K562 (cell line): ENCODE measurements around the gene SEC16A. TPM values are rescaled to one million over a fixed set of nuclear protein-coding genes. Genes with fewer than 3 reads are reported as not detected.

Source experiments
- ATAC-seq: fragments of 200-7000 bp; cut with Tn5 transposase; 3 replicates; pipeline ENCODE4 v1.9.1; 2020; ENCODE audit warnings: moderate library complexity
- BruUV-seq: library from RNA; stranded (reverse); fragments of 400-500 nt; replicated peaks from 2 replicates; lab custom pipeline; 2021; lab: Mats Ljungman, UMichigan
- CTCF ChIA-PET: fragments of 300-600 bp; formaldehyde crosslinking; extraction: SDS; loops from one replicate; lab custom pipeline; 2021; ENCODE audit warnings: low intra/inter-chr PET ratio; lab: Yijun Ruan, JAX
- POLR2A ChIA-PET: fragments of 300-600, 350-650 bp; sonication (Branson Sonifier 250); formaldehyde crosslinking; extraction: SDS; loops from one replicate; lab custom pipeline; 2021; ENCODE audit warnings: antibody characterized with exemption, inconsistent platforms; lab: Yijun Ruan, JAX
- DNase-seq, 4 experiments: peaks; one replicate each; pipeline versions ENCODE4 v3.0.0 to v3.0.0-alpha.2; 2011 to 2018; ENCODE audit warnings: low spot score in 3 of 4, mixed read lengths in 3 of 4; ENCODE audit errors: extremely low read depth in 1 of 4
- FAIRE-seq: peaks from 2 replicates; lab custom pipeline; 2011; peaks lifted over from hg19 to GRCh38; lab: Jason Lieb, UNC
- H2AFZ ChIP-seq: 2 replicates; pipeline ENCODE4 v1.6.0; 2011; ENCODE audit warnings: low read depth, low read length, control low read depth, inconsistent platforms
- H3K27ac ChIP-seq: fragments of 200-600 bp; 3 replicates; pipeline ENCODE4 v1.8.0; 2011; ENCODE audit warnings: low read depth, mild to moderate bottlenecking, control low read depth, inconsistent platforms, low read length, moderate library complexity, mixed read lengths; ENCODE audit errors: extremely low read depth
- H3K27me3 ChIP-seq, 2 experiments: fragments of 300-600 bp in 1 of 2; 2 replicates in 1 of 2; 3 replicates in 1 of 2; pipeline versions ENCODE4 v1.6.0 to v1.8.0; 2011; ENCODE audit warnings: inconsistent platforms in 2 of 2, low read length in 2 of 2, mild to moderate bottlenecking in 1 of 2, mixed read lengths in 1 of 2, moderate library complexity in 1 of 2; ENCODE audit not compliant: control insufficient read depth in 2 of 2, insufficient read depth in 2 of 2
- H3K36me3 ChIP-seq: fragments of 300-600 bp; 3 replicates; pipeline ENCODE4 v1.8.0; 2011; ENCODE audit warnings: mild to moderate bottlenecking, low read length, inconsistent platforms; ENCODE audit not compliant: control insufficient read depth, insufficient read depth
- H3K4me1 ChIP-seq, 2 experiments: fragments of 200-600 bp in 1 of 2; replicated peaks in 1 of 2; 2 replicates in 1 of 2; 3 replicates in 1 of 2; pipeline versions ENCODE4 v1.5.1 to v1.8.0; 2011; ENCODE audit warnings: inconsistent platforms in 2 of 2, low read length in 2 of 2, mild to moderate bottlenecking in 1 of 2, mixed read lengths in 1 of 2, moderate library complexity in 1 of 2; ENCODE audit not compliant: control insufficient read depth in 2 of 2, insufficient read depth in 2 of 2
- H3K4me2 ChIP-seq: 2 replicates; pipeline ENCODE4 v1.6.1; 2011; ENCODE audit warnings: low read length, control low read depth, inconsistent platforms, mixed read lengths; ENCODE audit not compliant: insufficient read depth
- H3K4me3 ChIP-seq: fragments of 200-600 bp; sonication (generic), shearing (Covaris generic); 2 replicates; pipeline ENCODE4 v1.5.1; 2016; ENCODE audit warnings: control low read depth, inconsistent platforms
- H3K79me2 ChIP-seq: fragments of 200-600 bp; 3 replicates; pipeline ENCODE4 v1.8.0; 2011; ENCODE audit warnings: low read length, inconsistent platforms; ENCODE audit not compliant: control insufficient read depth, insufficient read depth
- H3K9ac ChIP-seq, 2 experiments: 2 replicates each; pipeline versions ENCODE4 v1.6.0 to v1.6.1; 2011; ENCODE audit warnings: low read depth in 2 of 2, low read length in 2 of 2, control low read depth in 1 of 2, inconsistent platforms in 1 of 2, mild to moderate bottlenecking in 1 of 2, mixed read lengths in 1 of 2; ENCODE audit not compliant: insufficient read depth in 1 of 2
- H3K9me1 ChIP-seq: one replicate; pipeline ENCODE4 v1.6.0; 2011; ENCODE audit warnings: inconsistent platforms, mild to moderate bottlenecking, low read length, moderate library complexity; ENCODE audit not compliant: control insufficient read depth, insufficient read depth
- H3K9me3 ChIP-seq: replicated peaks from 2 replicates; pipeline ENCODE4 v1.5.1; 2011; ENCODE audit warnings: low read depth, low read length, inconsistent platforms; ENCODE audit not compliant: control insufficient read depth, insufficient read depth
- H4K20me1 ChIP-seq: replicated peaks from 2 replicates; pipeline ENCODE4 v1.6.1; 2011; ENCODE audit warnings: low read length, inconsistent platforms, mixed read lengths; ENCODE audit not compliant: control insufficient read depth, insufficient read depth
- CTBP1 ChIP-seq: fragments of 450-650 bp; IDR thresholded peaks from 2 replicates; pipeline ENCODE4 v1.6.1; 2016; ENCODE audit warnings: borderline replicate concordance
- GABPB2 ChIP-seq: fragments of 250-450 bp; sonication (Bioruptor Pico); conservative IDR thresholded peaks from 2 replicates; pipeline ENCODE4 v1.5.1; 2021; ENCODE audit warnings: mild to moderate bottlenecking
- RBFOX2 ChIP-seq: fragments of 200-400 bp; formaldehyde crosslinking; IDR thresholded peaks from 2 replicates; pipeline ENCODE4 v1.6.1; 2017; ENCODE audit warnings: low read depth, mild to moderate bottlenecking, low read length, moderate library complexity
- TEAD4 ChIP-seq, 2 experiments: sonication (generic) in 1 of 2; formaldehyde crosslinking in 1 of 2; IDR thresholded peaks; 2 replicates each; pipeline versions ENCODE4 v1.6.1 to v1.8.0; 2012 to 2022; ENCODE audit warnings: borderline replicate concordance in 1 of 2, inconsistent platforms in 1 of 2, low read length in 1 of 2, mild to moderate bottlenecking in 1 of 2, missing genetic modification reagents in 1 of 2
- ZBTB11 ChIP-seq, 3 experiments: fragments of 200-800 bp in 1 of 3; fragments of 250-450 bp in 1 of 3; fragments of 450-650 bp in 1 of 3; sonication (Bioruptor Pico) in 1 of 3; sonication (Bioruptor generic) in 1 of 3; formaldehyde crosslinking in 1 of 3; IDR thresholded peaks; 2 replicates each; pipeline versions ENCODE4 v1.6.1 to v1.8.0; 2016 to 2022; ENCODE audit warnings: mild to moderate bottlenecking in 2 of 3, missing genetic modification characterization in 2 of 3, missing compliant biosample characterization in 1 of 3, moderate library complexity in 1 of 3
- WGBS: fragments of 100-300 bp; shearing (Covaris generic); methylation state at CpG from one replicate; pipeline ENCODE4 v1.1.6; 2016; ENCODE audit warnings: low coverage, mixed read lengths; ENCODE audit not compliant: insufficient coverage; ENCODE audit errors: missing lambda C conversion rate; 5-methylcytosine and 5-hydroxymethylcytosine counted together
- in situ Hi-C: fragments of 300-500 bp; cut with MboI; formaldehyde crosslinking; loops from 4 replicates; pipeline ENCODE4 v1.15.0; 2018; ENCODE audit warnings: inconsistent platforms, mixed read lengths
- intact Hi-C: fragments of 100-400 bp; cut with micrococcal nuclease; formaldehyde crosslinking; loops from 2 replicates; pipeline ENCODE4 v1.14.2; 2022
- polyA plus RNA-seq, 8 experiments: library from polyadenylated mRNA; depleted of rRNA in 4 of 8; stranded (reverse) in 5 of 8; unstranded in 3 of 8; fragments of >200 nt; fragmentation: Nextera tagmentation in 2 of 8; fragmentation: Illumina TruSeq in 1 of 8; extraction: Ambion mirVana in 2 of 8; extraction: Trizol in 1 of 8; gene quantifications; 2 replicates each; pipeline versions ENCODE4 v1.2.1 to v1.2.3, GENCODE V29; 2011 to 2014; ENCODE audit warnings: inconsistent platforms in 1 of 8, missing spikeins in 1 of 8
- total RNA-seq, 7 experiments: library from RNA; depleted of rRNA in 6 of 7; stranded (reverse); fragments of >200 nt in 6 of 7; fragmentation: Illumina TruSeq in 2 of 7; extraction: Trizol in 2 of 7; gene quantifications; 2 replicates each; pipeline versions ENCODE4 v1.2.1 to v1.2.3, GENCODE V29; 2011 to 2021; ENCODE audit warnings: low replicate concordance in 1 of 7
- TF ChIP-seq, protein P1 (sequence below): sonication (generic); formaldehyde crosslinking; IDR thresholded peaks from 2 replicates; pipeline ENCODE4 v1.8.0; 2022; ENCODE audit warnings: mild to moderate bottlenecking, missing genetic modification reagents
- TF ChIP-seq, protein P2 (sequence below): fragments of 250-450 bp; sonication (Bioruptor Pico); IDR thresholded peaks from 2 replicates; pipeline ENCODE4 v1.5.0; 2021

Gene SEC16A
- total and polyA plus RNA-seq, 9 of the 15 experiments (the other 6 are each of a cell fraction or from before 2014, with no cell fraction given), result 8.3 to 62.8 (median 14.0) TPM

- intact Hi-C loops, result no loop called here
- POLR2A ChIA-PET, result interaction anchor here (1.1 to 5.6 kb wide), 3 partner anchors 13 to 26 kb away, joined by 3 to 33 read pairs (median 4); no protein-coding TSS in a partner anchor
- no peak overlapping the region for H2AFZ ChIP-seq
- no peak overlapping the region for H3K4me3 ChIP-seq
- H3K4me2 ChIP-seq, result no peak overlapping the region
- WGBS, result 91% methylated on average over 25 of the region's 25 CpGs
- FAIRE-seq (no peak), DNase-seq (no peak), ATAC-seq (no peak)
- TF ChIP-seq CTBP1 (no peak), RBFOX2 (peak; percentile 32; the same call in 1 of the 2 replicates), ZBTB11 (CRISPR knock-in tag; IDR thresholded peaks at IDR 0.05) (no peak), GABPB2 (CRISPR knock-in tag) (no peak), TEAD4 (IDR thresholded peaks at IDR 0.05; ENCODE audit: low read length) (no peak), TEAD4 (CRISPR knock-in tag; IDR thresholded peaks at IDR 0.05; ENCODE audit: borderline replicate concordance) (no peak)
- TF ChIP-seq, protein P1, sequence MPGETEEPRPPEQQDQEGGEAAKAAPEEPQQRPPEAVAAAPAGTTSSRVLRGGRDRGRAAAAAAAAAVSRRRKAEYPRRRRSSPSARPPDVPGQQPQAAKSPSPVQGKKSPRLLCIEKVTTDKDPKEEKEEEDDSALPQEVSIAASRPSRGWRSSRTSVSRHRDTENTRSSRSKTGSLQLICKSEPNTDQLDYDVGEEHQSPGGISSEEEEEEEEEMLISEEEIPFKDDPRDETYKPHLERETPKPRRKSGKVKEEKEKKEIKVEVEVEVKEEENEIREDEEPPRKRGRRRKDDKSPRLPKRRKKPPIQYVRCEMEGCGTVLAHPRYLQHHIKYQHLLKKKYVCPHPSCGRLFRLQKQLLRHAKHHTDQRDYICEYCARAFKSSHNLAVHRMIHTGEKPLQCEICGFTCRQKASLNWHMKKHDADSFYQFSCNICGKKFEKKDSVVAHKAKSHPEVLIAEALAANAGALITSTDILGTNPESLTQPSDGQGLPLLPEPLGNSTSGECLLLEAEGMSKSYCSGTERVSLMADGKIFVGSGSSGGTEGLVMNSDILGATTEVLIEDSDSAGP, result no peak
- TF ChIP-seq, protein P2, sequence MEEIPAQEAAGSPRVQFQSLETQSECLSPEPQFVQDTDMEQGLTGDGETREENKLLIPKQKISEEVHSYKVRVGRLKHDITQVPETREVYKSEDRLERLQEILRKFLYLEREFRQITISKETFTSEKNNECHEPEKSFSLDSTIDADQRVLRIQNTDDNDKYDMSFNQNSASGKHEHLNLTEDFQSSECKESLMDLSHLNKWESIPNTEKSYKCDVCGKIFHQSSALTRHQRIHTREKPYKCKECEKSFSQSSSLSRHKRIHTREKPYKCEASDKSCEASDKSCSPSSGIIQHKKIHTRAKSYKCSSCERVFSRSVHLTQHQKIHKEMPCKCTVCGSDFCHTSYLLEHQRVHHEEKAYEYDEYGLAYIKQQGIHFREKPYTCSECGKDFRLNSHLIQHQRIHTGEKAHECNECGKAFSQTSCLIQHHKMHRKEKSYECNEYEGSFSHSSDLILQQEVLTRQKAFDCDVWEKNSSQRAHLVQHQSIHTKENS (CRISPR knock-in tag), result no peak
- in situ Hi-C loops, result no loop called here
- H3K9ac ChIP-seq, result peak overlapping the region in 1 of 2 experiments; percentile 50; a peak in 1 of 4 replicates
- peaks cover 49% of the 10 kb centered on the region for H3K79me2 ChIP-seq
- peaks cover 25% of the 10 kb centered on the region; the same call in 1 of the 2 replicates for H4K20me1 ChIP-seq
- H3K27me3 ChIP-seq, result no peaks in the 10 kb centered on the region
- BruUV-seq, result no TSS peak
- CTCF ChIA-PET, result no interaction called here
- H3K27ac ChIP-seq, result no peak overlapping the region
- H3K9me3 ChIP-seq, result no peaks in the 10 kb centered on the region
- H3K9me1 ChIP-seq, result peaks cover 9% of the 10 kb centered on the region
- H3K36me3 ChIP-seq, result peaks cover 50% of the 10 kb centered on the region; the same call in 2 of the 3 replicates
- H3K4me1 ChIP-seq, result peaks cover 21 to 56% of the 10 kb centered on the region in 2 experiments
Measured at GRCh38 chr9:136436055-136436634, 46.7 kb downstream of the SEC16A start.
